NOMO-1 treated with dmso at 0.1 percent for 144 hours (cell line): ENCODE measurements around the gene ATG14.
A peak's percentile ranks its signal among the peaks of the same experiment; 100 is the strongest.
"Not testable (repeated sequence)": the region's sequence is repeated elsewhere in the genome, so short reads cannot be mapped to it uniquely, and the experiment has no call there.

ENCODE experiments used
- DNase-seq: peaks from one replicate; lab custom pipeline; 2025; ENCODE audit not compliant: unreplicated experiment; lab: John Stamatoyannopoulos, UW

Gene ATG14

GRCh38 chr14:55411426-55412389, at the start of gene ATG14:
Gene ATG14, minus strand, starts transcription at chr14:55411830. Its CDS starts 8 bp downstream, at chr14:55411822.
- DNase-seq, result peak; percentile 66

- DNase-seq, result no peak
Measured at GRCh38 chr14:55458800-55459515, 47.3 kb upstream of the ATG14 start.

- no peak for DNase-seq
Measured at GRCh38 chr14:55457496-55457895, 45.9 kb upstream of the ATG14 start.

GRCh38 chr14:55456411-55456810, 44.8 kb upstream of the ATG14 start:
- not testable (repeated sequence) for DNase-seq

GRCh38 chr14:55454264-55455002, 42.8 kb upstream of the ATG14 start:
- DNase-seq, result peak; percentile 63

- DNase-seq, result no peak
Measured at GRCh38 chr14:55451950-55452349, 40.3 kb upstream of the ATG14 start.

- no peak for DNase-seq
Measured at GRCh38 chr14:55451398-55451797, 39.8 kb upstream of the ATG14 start.

- DNase-seq, result no peak
Measured at GRCh38 chr14:55450987-55451386, 39.4 kb upstream of the ATG14 start.

- DNase-seq, result no peak
Measured at GRCh38 chr14:55450539-55450938, 38.9 kb upstream of the ATG14 start.

GRCh38 chr14:55450124-55450523, 38.5 kb upstream of the ATG14 start:
- peak; percentile 39 for DNase-seq

GRCh38 chr14:55449116-55449515, 37.5 kb upstream of the ATG14 start:
- DNase-seq, result no peak

GRCh38 chr14:55448141-55448614, 36.5 kb upstream of the ATG14 start:
- no peak for DNase-seq

GRCh38 chr14:55446833-55447232, 35.2 kb upstream of the ATG14 start:
- DNase-seq, result no peak

GRCh38 chr14:55446127-55446736, 34.6 kb upstream of the ATG14 start:
- DNase-seq, result no peak

GRCh38 chr14:55441286-55441685, 29.7 kb upstream of the ATG14 start:
- DNase-seq, result no peak

- no peak for DNase-seq
Measured at GRCh38 chr14:55440385-55440784, 28.8 kb upstream of the ATG14 start, which contains the start of gene TBPL2. Gene TBPL2, minus strand, starts transcription at chr14:55440616. Its CDS starts 167 bp downstream, at chr14:55440449.

- DNase-seq, result peak; percentile 6
Measured at GRCh38 chr14:55438066-55438683, 26.5 kb upstream of the ATG14 start.

GRCh38 chr14:55436931-55437330, 25.3 kb upstream of the ATG14 start:
- DNase-seq, result no peak

GRCh38 chr14:55436519-55436918, 24.9 kb upstream of the ATG14 start:
- DNase-seq, result no peak

- DNase-seq, result no peak
Measured at GRCh38 chr14:55434805-55435174, 23.2 kb upstream of the ATG14 start.
